Skin epidermis (tissue), 12 donors: ENCODE results near the gene MYDGF.

Experiments
- H3K27ac ChIP-seq, 21 experiments: fragments of 200-600 bp; sonication (generic) in 11 of 21; one replicate each; pipeline ENCODE4 v1.5.0; 2020; ENCODE audit warnings: mild to moderate bottlenecking in 3 of 21, inconsistent platforms in 2 of 21, moderate library complexity in 2 of 21
- H3K4me3 ChIP-seq, 7 experiments: fragments of 200-600 bp; sonication (generic) in 2 of 7; one replicate each; pipeline ENCODE4 v1.5.0; 2020; ENCODE audit warnings: inconsistent platforms in 2 of 7, mild to moderate bottlenecking in 2 of 7, moderate library complexity in 1 of 7

MYDGF gene

DNA sequence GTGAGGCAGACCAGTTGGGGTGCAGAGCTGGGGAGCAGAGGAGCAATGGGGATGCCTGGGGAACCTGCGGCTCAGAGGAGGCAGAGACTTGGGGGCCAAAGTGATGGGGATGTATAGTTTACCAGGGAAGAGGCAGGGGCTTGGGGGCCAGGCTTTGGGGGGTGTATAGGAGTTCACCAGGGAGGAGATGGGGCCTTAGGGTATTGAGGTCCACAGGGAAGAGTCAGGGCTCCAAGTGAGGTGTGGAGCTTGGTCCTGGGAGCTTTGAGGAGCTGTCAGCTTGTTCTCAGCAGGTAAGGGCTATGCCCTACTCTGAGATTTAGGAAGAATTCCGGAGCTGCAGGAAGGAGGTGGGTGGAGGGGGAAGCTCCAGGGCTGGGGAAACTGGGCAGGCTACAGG lies 20.0 kb downstream of the MYDGF start:
- Histone ChIP-seq H3K27ac (peak overlapping the region in 1 of 21 experiments; percentile 57), H3K4me3 (no peak overlapping the region)

DNA sequence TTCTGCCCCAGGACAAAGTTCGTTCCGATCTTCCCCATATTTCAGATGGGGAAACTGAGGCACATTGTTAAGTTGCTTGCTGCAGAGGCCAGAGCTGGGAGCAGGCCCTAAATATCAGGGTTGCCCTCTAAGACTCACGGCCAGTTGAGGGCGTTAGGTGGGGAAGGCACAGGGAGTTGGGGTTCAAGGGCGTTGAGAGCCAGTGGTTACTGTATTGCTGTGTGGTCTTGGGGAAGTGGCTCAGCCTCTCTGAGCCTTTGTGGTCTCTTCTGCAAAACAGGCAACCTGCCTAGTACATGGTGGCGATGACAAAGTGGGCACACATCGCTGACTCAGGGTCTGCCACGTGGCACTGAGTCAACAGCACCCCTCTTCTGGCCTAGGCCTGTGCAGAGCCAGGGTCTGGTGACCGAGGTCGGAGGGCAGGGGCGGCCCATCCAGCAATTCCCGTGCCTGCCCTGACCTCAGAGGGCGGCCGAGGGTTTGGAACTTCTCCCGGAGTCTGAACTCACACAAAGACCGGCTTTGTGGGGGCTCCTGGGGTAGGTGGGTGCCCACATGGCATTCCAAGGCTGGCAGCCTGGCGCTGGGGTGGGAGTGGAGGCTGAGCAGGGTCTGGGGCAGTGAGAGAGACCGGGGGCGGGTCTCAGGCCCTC lies 20.6 kb downstream of the MYDGF start:
- Histone ChIP-seq H3K27ac (peak overlapping the region in 1 of 21 experiments; percentile 57), H3K4me3 (no peak overlapping the region)

DNA sequence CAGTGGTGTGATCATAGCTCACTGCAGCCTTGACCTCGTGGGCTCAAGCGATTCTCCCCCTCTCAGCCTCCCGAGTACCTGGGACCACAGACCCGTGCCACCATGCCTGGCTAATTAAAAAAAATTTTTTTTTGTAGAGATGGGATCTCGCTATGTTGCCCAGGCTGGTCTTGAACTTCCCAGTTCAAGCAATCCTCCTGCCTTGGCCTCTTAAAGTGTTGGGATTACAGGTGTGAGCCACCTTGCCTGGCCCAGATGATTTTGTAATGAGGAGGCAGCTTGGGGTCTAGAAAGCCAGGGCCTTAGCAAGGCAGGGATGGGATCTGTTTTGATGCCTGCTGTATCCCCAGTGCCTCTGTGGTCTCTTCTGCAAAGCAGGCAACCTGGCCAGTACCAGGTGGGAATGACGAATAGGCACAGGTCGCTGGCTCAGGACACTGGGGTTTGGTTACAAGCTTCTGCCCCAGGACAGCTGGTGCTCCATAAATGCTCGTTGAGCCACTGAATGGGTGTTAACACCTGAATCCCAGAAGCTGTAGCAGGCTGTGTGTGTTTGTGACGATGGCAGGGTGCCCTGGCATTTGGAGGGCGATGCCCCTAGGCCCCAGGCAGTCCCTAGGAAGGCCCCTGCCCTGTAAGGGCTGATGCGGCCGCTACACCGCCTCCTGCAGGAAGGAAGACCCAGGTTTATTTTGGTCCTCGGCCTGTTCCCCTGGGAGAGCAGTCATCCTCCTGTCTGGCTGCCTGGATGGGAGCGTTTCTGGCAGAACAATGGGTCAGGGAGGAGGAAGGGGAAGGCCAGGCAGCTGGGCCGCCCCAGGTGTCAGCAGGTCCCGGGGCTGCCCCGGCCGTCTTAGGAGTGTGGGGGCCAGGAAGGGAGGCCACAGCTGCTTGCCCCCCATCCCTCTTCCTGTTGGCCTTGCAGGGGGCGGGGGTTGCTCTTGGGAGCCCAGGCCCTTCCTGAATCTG lies 22.2 kb downstream of the MYDGF start:
- no peak overlapping the region for H3K4me3 ChIP-seq
- peak overlapping the region in 3 of 21 experiments; percentile 5 to 57 (median 54) for H3K27ac ChIP-seq

DNA sequence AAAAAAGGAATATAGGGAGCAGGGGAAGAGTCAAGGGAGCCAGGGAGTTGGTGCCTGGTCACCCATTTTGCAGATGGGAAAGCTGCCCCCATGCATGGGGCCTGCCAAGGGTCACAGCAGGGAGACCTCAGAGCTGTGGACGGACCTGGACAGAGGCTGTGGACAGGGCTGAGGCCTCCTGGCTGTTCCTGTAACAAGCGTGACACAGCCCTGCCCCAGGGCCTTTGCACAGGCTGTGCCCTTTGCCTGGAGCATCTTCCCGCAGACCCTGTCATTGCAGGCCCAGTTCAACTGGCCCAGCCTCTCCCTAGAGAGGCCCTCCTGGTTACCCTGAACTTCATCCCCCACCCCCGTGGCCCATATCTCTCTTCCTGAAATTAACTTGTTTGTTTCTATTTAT lies 24.4 kb downstream of the MYDGF start:
- Histone ChIP-seq H3K27ac (no peak overlapping the region), H3K4me3 (no peak overlapping the region)

DNA sequence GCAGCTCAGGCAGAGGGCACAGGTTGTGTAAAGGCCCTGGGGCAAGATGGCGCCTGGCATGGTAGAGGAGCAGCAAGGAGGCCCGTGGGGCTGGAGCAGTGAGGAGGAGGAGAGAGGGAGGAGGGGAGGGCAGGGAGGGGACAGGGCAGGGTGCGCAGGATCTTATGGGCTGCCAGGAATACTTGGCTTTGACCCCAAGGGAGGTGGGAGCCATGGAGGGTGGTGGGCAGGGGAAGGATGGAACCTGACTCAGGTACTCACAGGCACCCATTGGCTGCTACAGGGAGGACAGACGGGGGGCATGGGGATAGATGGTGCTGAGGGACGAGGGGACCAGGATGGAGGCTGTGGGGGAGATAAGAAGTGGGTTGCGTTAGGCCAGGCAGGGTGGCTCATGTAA lies 27.5 kb downstream of the MYDGF start:
- no peak overlapping the region for H3K4me3 ChIP-seq
- H3K27ac ChIP-seq: no peak overlapping the region

DNA sequence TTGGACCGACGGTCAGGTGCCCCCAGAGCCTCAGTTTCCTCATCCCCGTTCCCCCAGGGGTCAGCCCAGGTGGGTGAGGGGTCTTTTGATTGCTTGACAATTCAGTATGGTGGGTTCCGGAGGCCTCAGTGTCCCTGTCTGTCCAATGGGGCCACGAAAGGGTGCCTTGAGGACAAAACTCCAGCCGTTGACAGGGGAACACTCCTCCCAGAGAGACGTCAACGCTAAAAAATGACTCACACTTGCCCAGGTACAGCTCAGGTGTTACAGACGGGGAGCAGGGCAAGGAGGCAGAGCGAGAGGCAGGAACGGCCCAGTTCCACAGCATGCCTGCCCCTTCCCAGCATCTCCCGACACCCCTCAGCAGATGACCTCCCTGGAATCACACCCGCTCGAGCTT lies 29.0 kb downstream of the MYDGF start:
- H3K4me3 ChIP-seq: peak overlapping the region in 3 of 7 experiments; percentile 59 to 79 (median 75)
- peak overlapping the region in 4 of 21 experiments; percentile 25 to 84 (median 78) for H3K27ac ChIP-seq

DNA sequence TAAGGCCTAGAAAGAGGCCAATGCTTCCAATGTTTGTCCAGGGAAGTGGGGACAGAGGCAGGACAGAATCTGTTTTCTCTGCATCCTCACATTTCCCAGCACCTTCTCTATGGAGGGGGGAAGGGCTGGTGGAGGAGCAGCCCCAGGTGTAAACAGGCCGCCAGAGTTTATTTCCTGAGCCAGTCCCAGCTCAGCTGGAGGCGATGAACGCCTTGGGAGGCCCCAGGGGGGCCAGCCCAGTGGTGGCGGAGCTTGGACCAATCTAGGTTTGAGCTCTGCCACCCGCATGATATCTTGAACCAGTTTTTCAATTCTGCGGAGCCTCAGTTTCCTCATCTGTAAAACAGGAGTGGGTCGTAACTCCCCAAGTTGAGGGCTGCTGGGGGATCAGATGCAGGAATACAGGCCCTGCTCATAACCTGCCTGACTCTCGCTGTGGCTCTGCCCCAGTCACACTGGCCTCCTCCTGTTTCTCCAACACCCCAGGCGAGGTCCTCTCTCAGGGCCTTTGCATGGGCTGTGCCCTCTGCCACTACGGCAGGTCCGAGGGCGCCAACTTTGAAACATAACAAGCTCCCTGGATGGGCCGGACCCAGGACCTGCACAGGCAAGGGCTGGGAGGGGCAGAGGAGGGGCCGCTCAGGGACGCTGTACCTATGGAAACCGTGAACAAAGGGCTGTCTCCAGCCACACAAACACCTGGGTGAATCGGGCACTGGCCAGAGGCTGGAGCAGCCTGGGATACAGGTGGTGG lies 29.7 kb downstream of the MYDGF start:
- H3K27ac ChIP-seq: peak overlapping the region in 16 of 21 experiments; percentile 22 to 90 (median 71)
- peak overlapping the region; percentile 55 to 79 (median 60) for H3K4me3 ChIP-seq

DNA sequence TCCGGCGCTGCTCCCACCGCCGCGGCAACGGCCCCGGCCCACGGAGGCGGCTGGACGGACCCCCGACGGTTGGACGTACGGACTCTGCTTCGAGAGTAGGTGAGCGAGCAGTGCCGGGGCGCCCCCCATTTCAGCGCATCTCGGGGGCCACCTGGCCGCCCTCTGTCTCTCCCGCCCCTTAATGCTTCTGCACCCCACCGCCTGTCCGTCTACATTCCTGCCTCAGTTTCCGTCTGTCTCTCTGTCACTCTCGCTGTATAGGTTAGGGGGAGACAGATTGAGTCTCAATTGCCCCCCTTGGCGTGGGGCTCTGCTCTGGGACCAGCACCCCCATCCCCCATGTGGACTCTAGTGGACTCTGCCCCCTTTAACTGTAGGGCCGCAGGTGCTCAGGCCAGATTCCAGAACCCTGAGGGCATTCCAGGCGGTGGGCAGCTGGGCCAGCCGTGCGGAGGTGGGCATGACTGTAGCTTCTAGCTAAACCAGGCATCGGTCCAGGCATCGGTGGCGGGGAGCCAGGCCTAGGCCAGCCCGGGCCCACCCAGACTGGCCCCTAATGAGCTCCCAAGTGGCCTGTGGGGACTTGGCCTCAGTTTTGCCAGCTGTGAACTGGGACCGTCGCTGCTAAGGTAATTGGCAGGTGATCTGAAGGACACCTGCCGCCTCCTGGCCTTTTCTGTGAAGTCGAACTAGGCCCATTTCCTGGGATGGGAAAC lies 30.5 kb downstream of the MYDGF start:
- H3K4me3 ChIP-seq: peak overlapping the region; percentile 55 to 79 (median 60)
- peak overlapping the region in 20 of 21 experiments; percentile 1 to 90 (median 70) for H3K27ac ChIP-seq

DNA sequence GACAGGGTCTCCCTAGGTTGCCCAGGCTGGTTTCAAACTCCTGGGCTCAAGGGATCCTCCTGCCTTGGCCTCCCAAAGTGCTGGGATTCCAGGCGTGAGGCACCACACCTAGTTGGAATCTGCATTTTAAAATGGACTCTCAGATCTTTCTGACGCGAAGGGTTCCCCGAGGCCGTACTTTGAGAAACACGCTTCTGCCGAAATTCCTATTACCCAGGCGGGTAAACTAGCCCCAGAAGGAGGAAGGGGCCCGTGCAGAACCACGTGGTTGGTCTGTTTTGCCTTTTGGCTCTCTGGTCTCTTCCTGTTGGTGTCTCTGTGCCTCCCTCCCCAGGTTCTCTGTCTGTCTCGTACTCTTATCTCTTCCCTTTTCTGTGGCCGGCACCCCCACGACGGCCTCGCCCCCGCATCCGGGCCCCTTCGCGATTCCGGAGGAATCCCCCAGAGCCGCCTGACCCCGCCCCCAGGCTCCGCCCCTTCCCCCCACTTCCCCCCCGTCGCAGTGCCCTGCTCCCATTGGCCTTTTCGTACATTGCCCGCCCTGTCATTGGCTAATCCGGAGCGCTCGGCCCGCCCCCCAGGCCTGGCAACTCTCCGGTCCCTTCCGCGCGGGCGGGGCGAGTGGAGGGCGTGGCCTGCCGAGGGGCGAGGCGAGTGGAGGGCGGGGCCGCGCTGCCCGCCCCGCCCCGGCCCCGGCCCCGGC lies 31.2 kb downstream of the MYDGF start, which contains the start of gene TNFAIP8L1:
TSS of gene TNFAIP8L1 (plus strand) at position 689 of the 703 bp plus-strand sequence. CDS start 12,354 bp downstream, outside the sequence.
- H3K27ac ChIP-seq: peak within 1 kb of the TSS; percentile 37 to 90 (median 78)
- H3K4me3 ChIP-seq: peak within 1 kb of the TSS; percentile 55 to 79 (median 60)

DNA sequence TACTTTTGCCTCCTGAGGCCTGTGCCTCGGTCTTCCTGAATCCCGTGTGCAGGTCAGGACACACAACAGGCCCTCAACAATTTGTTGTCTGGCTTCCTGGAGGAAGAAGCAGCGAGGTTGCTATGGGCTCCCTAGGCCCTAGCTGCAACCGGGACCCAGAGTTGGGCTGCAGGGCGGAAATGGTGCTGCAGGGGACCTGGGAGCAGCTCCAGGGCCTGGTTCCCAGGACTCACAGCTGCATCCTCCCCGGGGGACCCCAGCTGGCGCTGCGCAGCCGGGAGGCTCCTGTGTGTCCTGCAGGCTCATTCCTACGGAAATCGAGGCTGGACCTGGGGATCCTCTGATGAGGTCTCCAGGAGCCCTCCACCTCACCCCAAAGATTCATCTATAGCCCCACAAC lies 31.8 kb downstream of the MYDGF start:
- H3K4me3 ChIP-seq: no peak overlapping the region
- H3K27ac ChIP-seq: peak overlapping the region in 17 of 21 experiments; percentile 9 to 87 (median 79)

DNA sequence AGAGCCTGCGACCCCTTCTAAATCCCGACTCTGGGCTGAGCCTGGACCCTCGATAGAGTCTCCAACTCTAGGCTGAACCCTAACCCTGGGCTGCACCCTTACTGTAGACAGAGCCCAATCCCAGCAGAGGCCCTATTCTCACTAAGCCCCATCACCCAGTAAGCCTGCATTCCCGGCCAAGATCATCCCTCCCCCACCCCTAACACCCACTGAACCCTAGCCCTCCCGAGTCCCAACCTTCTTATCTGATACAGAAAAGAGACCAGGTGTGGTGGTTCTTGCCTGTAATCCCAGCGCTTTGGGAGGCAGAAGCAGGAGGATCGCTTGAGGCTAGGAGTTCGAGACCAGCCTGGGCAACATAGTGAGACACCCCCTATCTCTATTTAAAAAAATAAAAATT lies 33.4 kb downstream of the MYDGF start:
- H3K4me3 ChIP-seq: peak overlapping the region in 3 of 7 experiments; percentile 4 to 45 (median 36)
- H3K27ac ChIP-seq: peak overlapping the region in 5 of 21 experiments; percentile 17 to 83 (median 80)

DNA sequence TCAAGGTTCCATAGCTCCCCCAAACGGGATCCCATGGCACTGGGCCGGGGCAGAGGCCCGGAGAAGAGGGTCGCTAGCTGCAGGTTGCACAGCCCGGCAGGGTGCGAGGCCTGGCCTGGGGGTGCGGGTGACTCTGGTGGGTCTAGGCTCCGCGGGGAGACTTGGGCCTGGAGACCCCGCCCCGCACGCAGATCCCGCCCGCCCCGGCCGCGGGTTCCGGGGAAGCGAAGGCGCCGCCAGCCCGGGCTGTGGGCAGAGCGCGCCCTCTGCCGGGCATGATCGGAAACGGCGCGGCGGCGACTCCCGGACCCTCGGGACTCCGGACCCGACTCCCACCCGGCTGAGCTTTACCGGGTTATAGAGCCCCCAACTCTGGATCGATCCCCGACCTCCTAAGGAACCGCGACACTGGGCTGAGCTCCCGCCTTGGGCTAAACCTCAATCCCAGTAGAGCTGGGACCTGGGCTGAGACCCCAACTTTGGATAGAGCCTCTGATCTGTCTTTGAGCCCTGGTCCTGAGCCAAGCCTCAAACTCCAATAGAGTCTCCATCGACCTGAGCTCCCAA lies 33.9 kb downstream of the MYDGF start:
- H3K27ac ChIP-seq: peak overlapping the region in 11 of 21 experiments; percentile 5 to 83 (median 69)

DNA sequence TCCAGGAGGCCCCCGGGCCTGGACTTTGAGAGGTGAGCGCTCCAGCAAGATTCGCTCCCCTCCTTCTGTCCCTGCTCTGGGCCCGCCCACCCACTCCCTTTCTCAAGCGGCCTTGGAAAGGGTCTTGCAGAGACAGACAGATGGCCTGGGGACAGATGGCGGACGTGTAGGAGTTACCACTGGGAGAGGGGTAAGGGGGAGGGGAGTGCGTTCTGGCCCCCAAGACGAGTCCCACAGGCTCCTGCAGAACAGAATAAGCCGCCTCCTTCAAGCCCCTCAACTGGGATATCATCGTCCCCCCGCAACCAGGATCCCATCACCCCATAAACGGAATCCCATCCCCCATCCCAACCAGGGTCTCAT lies 34.4 kb downstream of the MYDGF start:
- peak overlapping the region in 10 of 21 experiments; percentile 5 to 83 (median 70) for H3K27ac ChIP-seq
- peak overlapping the region; percentile 4 to 46 (median 38) for H3K4me3 ChIP-seq

More for the DNA sequence above, 33.9 kb downstream of the MYDGF start:
- H3K4me3 ChIP-seq: peak overlapping the region; percentile 4 to 46 (median 38)

DNA sequence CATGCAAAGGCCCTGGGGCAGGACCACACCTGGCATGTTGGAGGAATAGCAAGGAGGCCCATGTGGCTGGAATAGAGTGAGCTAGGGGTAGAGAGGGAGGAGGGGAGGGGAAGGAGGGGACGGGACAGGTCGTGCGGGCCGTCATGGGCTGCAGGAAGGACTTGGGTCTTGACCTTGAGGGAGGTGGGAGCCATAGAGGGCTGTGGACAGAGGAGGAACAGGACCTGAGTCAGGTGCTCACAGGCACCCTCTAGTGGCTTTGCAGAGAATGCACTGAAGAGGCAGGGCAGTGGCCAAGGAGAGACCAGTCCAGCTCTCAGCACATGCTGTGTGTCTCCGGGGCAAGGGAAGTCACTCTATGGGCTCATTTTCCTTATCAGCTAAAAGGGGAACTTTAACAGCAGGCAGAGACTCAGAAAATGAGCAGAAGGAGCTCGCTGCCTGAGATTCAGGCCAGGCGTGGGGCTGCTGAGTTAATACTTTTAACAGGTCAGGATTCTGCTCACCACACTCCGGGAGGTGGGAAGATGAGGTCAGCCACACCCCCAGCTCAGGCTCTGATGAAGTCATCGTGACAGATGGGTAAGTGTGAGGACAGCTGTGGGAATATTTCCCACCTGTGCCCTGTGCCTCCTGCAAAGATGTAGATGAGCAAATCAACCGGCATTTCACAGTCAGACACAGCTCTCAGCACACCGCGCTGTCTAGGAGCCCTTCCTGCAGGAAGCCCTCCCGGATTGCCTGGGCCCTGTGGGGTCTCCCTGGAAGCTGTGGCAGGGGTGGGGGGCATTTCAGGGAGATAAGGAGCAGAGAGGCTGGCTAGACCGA lies 36.8 kb downstream of the MYDGF start:
- Histone ChIP-seq H3K4me3 (no peak overlapping the region), H3K27ac (peak overlapping the region in 8 of 21 experiments; percentile 17 to 83 (median 26))

DNA sequence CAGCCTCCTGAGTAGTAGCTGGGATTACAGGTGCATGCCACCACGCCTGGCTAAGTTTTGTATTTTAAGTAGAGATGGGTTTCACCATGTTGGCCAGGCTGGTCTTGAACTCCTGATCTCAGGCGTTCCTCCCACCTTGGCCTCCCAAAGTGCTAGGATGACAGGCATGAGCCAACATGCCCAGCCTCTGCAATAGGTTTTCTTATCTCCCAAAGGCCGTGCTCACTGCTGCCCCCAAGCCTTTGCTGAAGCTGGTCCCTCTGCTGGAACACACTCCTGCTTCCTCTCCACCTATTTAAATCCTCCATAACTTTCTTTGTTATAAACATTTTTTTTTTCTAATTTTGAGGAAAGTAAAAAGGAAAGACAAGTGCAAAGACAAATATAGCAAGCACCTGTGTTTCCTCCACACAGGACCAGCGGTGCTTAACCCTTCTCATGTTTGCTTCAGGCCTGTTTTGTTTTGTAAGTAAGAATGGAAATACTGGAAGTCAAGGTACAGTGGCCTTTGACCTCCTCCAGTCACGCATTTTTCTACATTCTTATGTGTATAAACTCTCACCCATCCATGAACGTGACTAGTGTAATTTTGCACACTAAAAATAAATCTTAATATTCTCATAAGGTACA lies 45.3 kb downstream of the MYDGF start:
- H3K4me3 ChIP-seq: no peak overlapping the region
- no peak overlapping the region for H3K27ac ChIP-seq

DNA sequence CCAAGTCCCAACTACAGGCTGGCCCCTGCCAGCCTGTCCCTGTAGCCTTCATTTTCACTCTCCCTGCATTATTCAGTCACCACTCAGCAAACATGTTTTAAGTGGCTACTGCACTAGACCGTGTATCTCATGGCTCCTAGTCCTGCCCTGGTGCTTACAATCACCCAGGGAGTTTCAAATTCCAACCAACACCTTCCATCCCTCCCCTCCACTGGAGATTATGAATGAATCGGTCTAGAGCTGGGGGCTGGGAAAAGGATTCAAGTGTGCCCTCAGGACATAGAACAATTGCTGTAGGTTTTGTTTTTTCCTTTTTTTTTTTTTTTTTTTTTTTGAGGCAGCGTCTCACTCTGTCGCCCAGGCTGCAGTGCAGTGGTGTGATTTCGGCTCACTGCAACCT lies 45.8 kb downstream of the MYDGF start:
- Histone ChIP-seq H3K27ac (no peak overlapping the region), H3K4me3 (no peak overlapping the region)
